Stimulated activated naive B cell treated with anti-CD40 and anti-IgM and Interleukin-4, amounts not matched to agents 10 μg/mL and 1 μg/mL and 100 μg/mL, for 72 hours (primary cell): Measurements from ENCODE around the gene SLC8A1.

Experiments
- ATAC-seq, 2 donors: fragments of 150-1000 bp; cut with Tn5 transposase; replicated peaks; 2 replicates each; pipeline ENCODE4 v1.10.0; 2021; ENCODE audit warnings: moderate library complexity in 1 of 2
- DNase-seq: peaks from one replicate; pipeline ENCODE4 v3.0.0; 2021
- H3K27ac Mint-ChIP-seq: one replicate; pipeline ENCODE4 v1.8.0; 2022; ENCODE audit warnings: mild to moderate bottlenecking, mixed read lengths
- H3K27me3 Mint-ChIP-seq, 2 donors: one replicate each; pipeline ENCODE4 v1.8.0; 2022; ENCODE audit warnings: mixed read lengths in 2 of 2
- H3K36me3 Mint-ChIP-seq, 2 donors: one replicate each; pipeline ENCODE4 v1.8.0; 2022; ENCODE audit warnings: mixed read lengths in 2 of 2, mild to moderate bottlenecking in 1 of 2
- H3K4me1 Mint-ChIP-seq, 2 donors: one replicate each; pipeline ENCODE4 v1.8.0; 2022; ENCODE audit warnings: mixed read lengths in 2 of 2, mild to moderate bottlenecking in 1 of 2
- H3K4me3 Mint-ChIP-seq, 2 donors: one replicate each; pipeline ENCODE4 v1.8.0; 2022; ENCODE audit warnings: mild to moderate bottlenecking in 2 of 2, mixed read lengths in 2 of 2, moderate library complexity in 1 of 2
- H3K9me3 Mint-ChIP-seq, 2 donors: one replicate each; pipeline ENCODE4 v1.8.0; 2022; ENCODE audit warnings: mixed read lengths in 2 of 2, mild to moderate bottlenecking in 1 of 2

SLC8A1 gene

GRCh38 chr2:40255103-40255502 lies 196.8 kb downstream of the SLC8A1 start:
- H3K36me3 Mint-ChIP-seq: no peaks in the 10 kb centered on the region
- no peak for ATAC-seq

DNA sequence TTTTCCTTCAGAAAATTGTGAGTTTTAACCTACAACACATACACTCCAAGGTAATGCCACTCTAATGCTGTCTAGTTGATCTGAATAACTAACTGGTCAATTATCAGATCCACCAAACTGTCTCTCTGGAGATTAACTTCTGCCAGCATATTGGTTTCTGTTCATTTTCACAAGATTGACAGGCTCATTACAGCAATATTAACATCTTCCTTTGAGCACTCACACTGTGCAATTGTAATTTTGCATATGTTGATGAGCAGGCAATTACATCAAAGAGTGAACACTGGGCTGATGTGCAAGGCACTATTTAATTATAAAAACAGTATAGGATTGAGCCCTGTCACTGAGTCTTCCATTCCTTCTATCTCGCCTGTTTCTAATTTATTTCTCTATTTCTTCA lies 197.3 kb downstream of the SLC8A1 start:
- ATAC-seq (no peak), DNase-seq (no peak)
- Mint-ChIP-seq H3K27me3 (no peaks in the 10 kb centered on the region), H3K36me3 (no peaks in the 10 kb centered on the region), H3K9me3 (no peaks in the 10 kb centered on the region), H3K4me3 (no peak overlapping the region), H3K4me1 (peaks cover 0 to 5% of the 10 kb centered on the region in 2 donors), H3K27ac (no peak overlapping the region)

More at GRCh38 chr2:40255103-40255502, 196.8 kb downstream of the SLC8A1 start:
- Mint-ChIP-seq H3K4me3 (no peak overlapping the region), H3K9me3 (no peaks in the 10 kb centered on the region), H3K27ac (no peak overlapping the region), H3K4me1 (peaks cover 0 to 10% of the 10 kb centered on the region in 2 donors), H3K27me3 (no peaks in the 10 kb centered on the region)
- DNase-seq: no peak

DNA sequence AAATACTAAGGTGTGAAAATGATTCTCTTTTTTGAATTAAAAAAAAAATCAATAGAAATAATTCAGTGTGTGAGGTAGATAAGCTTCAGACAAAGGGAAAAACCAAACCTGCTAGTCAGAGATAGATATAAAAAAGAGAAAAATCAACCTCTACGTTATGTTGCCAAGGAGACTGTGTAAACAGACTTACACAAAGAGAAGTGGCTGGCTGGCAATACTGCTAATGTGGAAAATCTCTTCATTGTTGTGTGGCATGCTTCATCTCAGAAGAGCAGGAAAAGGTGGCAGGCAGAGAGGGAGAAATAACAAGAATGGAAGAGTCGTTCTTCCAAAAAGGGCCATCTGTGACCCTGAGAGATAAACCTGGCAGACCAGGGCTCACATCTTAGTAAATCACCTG lies 200.8 kb downstream of the SLC8A1 start:
- ATAC-seq (no peak), DNase-seq (no peak)
- no peaks in the 10 kb centered on the region for H3K4me1 Mint-ChIP-seq
- no peak overlapping the region for H3K27ac Mint-ChIP-seq
- no peaks in the 10 kb centered on the region for H3K36me3 Mint-ChIP-seq
- H3K4me3 Mint-ChIP-seq: no peak overlapping the region
- no peaks in the 10 kb centered on the region for H3K9me3 Mint-ChIP-seq
- no peaks in the 10 kb centered on the region for H3K27me3 Mint-ChIP-seq

- no peaks in the 10 kb centered on the region for H3K36me3 Mint-ChIP-seq
- H3K4me1 Mint-ChIP-seq: peaks cover 0 to 3% of the 10 kb centered on the region in 2 donors
- no peak overlapping the region for H3K27ac Mint-ChIP-seq
- no peaks in the 10 kb centered on the region for H3K27me3 Mint-ChIP-seq
- ATAC-seq: no peak
- H3K4me3 Mint-ChIP-seq: no peak overlapping the region
- DNase-seq: no peak
- H3K9me3 Mint-ChIP-seq: no peaks in the 10 kb centered on the region
Measured at GRCh38 chr2:40249577-40249976, 202.3 kb downstream of the SLC8A1 start.

DNA sequence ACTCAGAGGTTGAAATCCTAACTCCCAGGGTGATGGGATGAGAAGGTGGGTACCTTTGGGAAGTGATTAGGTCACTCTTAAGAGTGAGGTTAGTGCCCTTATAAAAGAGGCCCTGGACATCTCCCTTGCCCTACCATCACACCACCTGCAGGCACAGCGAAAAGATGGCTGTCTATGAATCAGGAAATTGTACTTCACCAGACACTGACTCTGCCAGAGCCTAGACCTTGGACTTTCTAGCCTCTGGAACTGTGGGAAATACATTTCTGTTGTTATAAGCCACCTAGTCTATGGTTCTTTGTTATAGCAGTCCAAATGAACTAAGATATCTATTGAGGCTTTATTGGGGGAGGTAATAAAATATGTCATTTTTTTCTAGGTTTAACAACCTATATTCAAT lies 203.6 kb downstream of the SLC8A1 start:
- no peak for DNase-seq
- ATAC-seq: no peak
- H3K4me1 Mint-ChIP-seq: peaks cover 0 to 5% of the 10 kb centered on the region in 2 donors
- no peaks in the 10 kb centered on the region for H3K36me3 Mint-ChIP-seq
- H3K27me3 Mint-ChIP-seq: no peaks in the 10 kb centered on the region
- no peak overlapping the region for H3K27ac Mint-ChIP-seq
- H3K4me3 Mint-ChIP-seq: no peak overlapping the region
- H3K9me3 Mint-ChIP-seq: no peaks in the 10 kb centered on the region

DNA sequence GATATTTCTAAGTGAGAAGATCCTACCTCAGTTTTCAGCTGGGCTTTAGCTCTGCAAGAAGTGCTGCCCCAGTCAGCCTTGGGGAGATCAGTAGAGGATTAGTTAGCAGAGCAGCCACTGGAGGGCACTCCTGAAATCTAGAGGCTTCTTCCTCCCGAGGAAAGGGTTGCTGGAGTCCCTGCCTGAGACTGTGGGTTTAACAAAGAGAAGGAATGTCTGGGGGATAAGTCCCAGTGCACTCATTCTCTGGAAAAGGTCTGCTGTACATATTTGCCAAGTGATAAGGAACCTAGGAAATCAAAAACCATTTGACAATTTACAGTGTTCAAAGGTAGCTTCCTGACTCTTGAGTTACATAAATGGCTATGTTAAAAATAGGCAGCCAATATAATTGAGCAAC lies 207.2 kb downstream of the SLC8A1 start:
- DNase-seq: peak; percentile 3
- H3K27me3 Mint-ChIP-seq: no peaks in the 10 kb centered on the region
- peaks cover 0 to 5% of the 10 kb centered on the region in 2 donors for H3K4me1 Mint-ChIP-seq
- no peak overlapping the region for H3K27ac Mint-ChIP-seq
- no peaks in the 10 kb centered on the region for H3K9me3 Mint-ChIP-seq
- no peak overlapping the region for H3K4me3 Mint-ChIP-seq
- no peaks in the 10 kb centered on the region for H3K36me3 Mint-ChIP-seq
- ATAC-seq: peak; percentile 68 to 69

DNA sequence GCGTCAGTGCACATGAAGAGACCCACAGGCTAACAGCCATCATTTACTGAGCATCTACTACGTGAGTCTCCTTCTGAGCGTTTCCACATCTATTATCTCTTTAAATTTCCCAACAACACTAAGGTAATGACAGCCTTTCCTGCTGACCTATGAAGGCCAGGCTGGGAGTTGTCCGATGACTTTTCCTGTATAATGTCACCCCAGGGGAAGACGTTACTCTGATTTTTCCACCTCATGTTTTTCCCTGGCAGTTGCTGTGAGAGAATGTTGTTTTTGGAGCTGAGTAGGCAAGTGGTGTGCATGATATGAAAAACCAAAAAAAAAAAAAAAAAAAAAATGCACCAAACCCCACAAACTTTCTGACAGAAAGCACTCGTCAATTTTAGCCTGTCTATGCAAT lies 207.6 kb downstream of the SLC8A1 start:
- Mint-ChIP-seq H3K9me3 (no peaks in the 10 kb centered on the region), H3K36me3 (no peaks in the 10 kb centered on the region), H3K27ac (no peak overlapping the region), H3K4me1 (peaks cover 0 to 5% of the 10 kb centered on the region in 2 donors), H3K4me3 (no peak overlapping the region), H3K27me3 (no peaks in the 10 kb centered on the region)
- DNase-seq (no peak), ATAC-seq (no peak)

DNA sequence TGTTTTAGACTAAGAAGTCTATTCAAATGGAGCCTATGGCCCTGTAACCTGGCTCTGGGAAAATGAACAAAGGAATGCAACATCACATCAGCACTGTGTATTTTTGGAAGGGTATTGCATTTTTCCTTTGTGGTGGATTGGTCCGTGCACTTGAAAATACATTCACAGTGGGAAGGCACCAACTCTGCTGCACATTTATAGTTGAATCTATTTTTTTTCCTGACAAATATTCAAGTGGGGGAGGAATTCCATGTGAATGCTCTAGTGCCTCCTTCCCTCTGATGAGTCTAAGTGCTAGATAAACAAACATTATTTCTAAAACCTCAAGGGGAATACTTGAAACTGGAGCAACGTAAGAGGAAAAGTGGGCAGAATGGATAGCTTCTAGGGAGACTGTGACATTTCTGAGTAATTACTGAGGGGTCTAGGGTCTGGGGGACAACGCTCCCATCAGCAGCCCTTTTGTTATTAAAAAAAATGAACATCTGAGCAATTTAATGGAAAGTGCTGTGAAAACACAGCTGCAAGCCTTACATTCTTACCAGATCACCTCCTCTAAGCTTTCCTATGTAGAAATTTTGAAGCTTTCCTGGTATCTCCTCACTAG lies 208.2 kb downstream of the SLC8A1 start:
- Mint-ChIP-seq H3K36me3 (no peaks in the 10 kb centered on the region), H3K4me1 (peaks cover 0 to 5% of the 10 kb centered on the region in 2 donors), H3K27me3 (no peaks in the 10 kb centered on the region), H3K9me3 (no peaks in the 10 kb centered on the region), H3K27ac (no peak overlapping the region), H3K4me3 (no peak overlapping the region)
- ATAC-seq (no peak), DNase-seq (no peak)

DNA sequence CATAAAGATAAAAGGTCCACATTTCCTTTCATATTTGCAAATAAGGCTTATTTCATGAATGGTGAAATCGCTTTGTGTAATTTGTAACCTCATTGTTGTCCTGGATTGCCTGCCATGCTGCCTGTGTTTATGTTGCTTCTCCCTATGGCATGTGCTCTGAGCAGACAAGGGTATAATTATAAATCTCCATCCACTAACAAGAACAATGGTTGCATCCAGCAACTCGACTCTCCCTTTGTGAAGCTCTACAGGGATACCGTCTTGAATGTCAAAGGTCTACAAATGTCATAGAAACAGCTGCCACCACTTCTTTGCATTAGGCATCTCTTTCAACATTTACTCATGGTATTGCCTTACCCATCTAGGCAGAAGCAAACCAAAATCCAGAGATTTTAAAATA lies 209.6 kb downstream of the SLC8A1 start:
- ATAC-seq: no peak
- DNase-seq: no peak
- Mint-ChIP-seq H3K9me3 (no peaks in the 10 kb centered on the region), H3K27me3 (no peaks in the 10 kb centered on the region), H3K4me3 (no peak overlapping the region), H3K4me1 (peaks cover 0 to 5% of the 10 kb centered on the region in 2 donors), H3K27ac (no peak overlapping the region), H3K36me3 (no peaks in the 10 kb centered on the region)

DNA sequence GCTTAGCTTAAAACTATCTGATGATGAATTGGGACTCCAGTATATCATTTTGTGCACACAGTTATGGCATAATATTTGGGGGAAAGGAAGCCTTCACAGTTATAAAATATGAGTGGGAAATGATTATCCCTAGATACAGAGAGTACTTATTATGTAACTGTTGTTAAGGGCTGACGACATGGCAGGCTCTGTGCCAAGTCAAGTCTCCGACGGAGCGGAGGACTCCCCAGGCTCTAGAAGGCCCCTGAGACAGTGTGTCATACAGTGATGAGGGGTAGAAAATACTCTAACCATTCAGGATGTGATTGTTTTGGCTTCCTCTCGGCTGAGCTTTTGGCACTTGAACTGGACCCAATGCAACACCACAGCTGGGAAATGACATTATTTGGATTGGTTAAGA lies 211.8 kb downstream of the SLC8A1 start:
- Mint-ChIP-seq H3K27ac (no peak overlapping the region), H3K9me3 (peaks cover 0 to 1% of the 10 kb centered on the region in 2 donors), H3K36me3 (no peaks in the 10 kb centered on the region), H3K27me3 (no peaks in the 10 kb centered on the region), H3K4me1 (peaks cover 0 to 5% of the 10 kb centered on the region in 2 donors), H3K4me3 (no peak overlapping the region)
- ATAC-seq (no peak), DNase-seq (no peak)

GRCh38 chr2:40230707-40231432 lies 221.0 kb downstream of the SLC8A1 start:
- Mint-ChIP-seq H3K27me3 (no peaks in the 10 kb centered on the region), H3K4me3 (no peak overlapping the region)

GRCh38 chr2:40230186-40230585 lies 221.7 kb downstream of the SLC8A1 start:
- ATAC-seq: no peak
- H3K27ac Mint-ChIP-seq: no peak overlapping the region
- no peaks in the 10 kb centered on the region for H3K36me3 Mint-ChIP-seq
- no peaks in the 10 kb centered on the region for H3K27me3 Mint-ChIP-seq
- H3K4me3 Mint-ChIP-seq: no peak overlapping the region
- H3K4me1 Mint-ChIP-seq: no peaks in the 10 kb centered on the region
- no peak for DNase-seq
- peaks cover 0 to 1% of the 10 kb centered on the region in 2 donors for H3K9me3 Mint-ChIP-seq

More at GRCh38 chr2:40230707-40231432, 221.0 kb downstream of the SLC8A1 start:
- Mint-ChIP-seq H3K4me1 (no peaks in the 10 kb centered on the region), H3K9me3 (peaks cover 0 to 1% of the 10 kb centered on the region in 2 donors), H3K36me3 (no peaks in the 10 kb centered on the region), H3K27ac (no peak overlapping the region)
- DNase-seq (no peak), ATAC-seq (no peak)

DNA sequence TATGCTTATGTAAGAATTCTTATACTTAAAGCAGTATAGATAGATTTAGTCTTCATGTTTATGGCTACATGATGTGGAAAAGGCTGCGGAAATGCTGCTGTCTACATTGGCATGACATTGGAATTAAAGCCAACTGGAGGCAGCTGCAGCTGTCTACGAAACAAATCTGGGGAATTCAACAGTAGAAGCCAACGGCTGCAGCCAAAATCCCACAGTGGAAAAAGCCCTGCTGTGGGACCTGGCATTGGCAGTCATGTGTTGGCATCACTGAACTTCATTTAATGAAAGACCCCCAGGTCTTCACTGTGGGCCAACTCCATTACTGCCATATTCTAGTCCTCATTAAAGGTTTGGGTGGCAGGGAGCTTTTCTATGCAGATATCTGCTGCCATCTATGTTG lies 223.6 kb downstream of the SLC8A1 start:
- peaks cover 0 to 4% of the 10 kb centered on the region in 2 donors for H3K4me1 Mint-ChIP-seq
- DNase-seq: no peak
- H3K9me3 Mint-ChIP-seq: peaks cover 0 to 1% of the 10 kb centered on the region in 2 donors
- H3K36me3 Mint-ChIP-seq: no peaks in the 10 kb centered on the region
- H3K27ac Mint-ChIP-seq: no peak overlapping the region
- no peaks in the 10 kb centered on the region for H3K27me3 Mint-ChIP-seq
- ATAC-seq: no peak
- H3K4me3 Mint-ChIP-seq: no peak overlapping the region

DNA sequence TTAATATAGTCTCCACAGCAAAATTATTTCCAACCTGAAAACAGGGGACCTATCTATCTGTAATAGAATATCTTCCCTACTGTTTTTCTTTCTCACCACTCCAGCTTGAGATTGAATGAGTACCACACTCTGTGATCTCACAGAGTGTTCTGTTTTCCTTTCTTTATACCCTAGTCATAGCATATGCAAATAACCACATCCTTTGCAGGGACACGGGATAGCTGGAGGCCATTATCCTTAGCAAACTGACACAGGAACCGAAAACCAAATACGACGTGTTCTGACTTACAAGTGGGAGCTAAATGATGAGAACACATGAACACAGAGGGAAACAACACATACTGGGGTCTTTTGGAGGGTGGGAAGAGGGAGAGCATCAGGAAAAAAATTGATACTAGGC lies 224.7 kb downstream of the SLC8A1 start:
- no peaks in the 10 kb centered on the region for H3K36me3 Mint-ChIP-seq
- ATAC-seq (no peak), DNase-seq (no peak)
- no peaks in the 10 kb centered on the region for H3K27me3 Mint-ChIP-seq
- H3K27ac Mint-ChIP-seq: no peak overlapping the region
- H3K4me1 Mint-ChIP-seq: peaks cover 0 to 4% of the 10 kb centered on the region in 2 donors
- H3K9me3 Mint-ChIP-seq: peaks cover 0 to under 1% of the 10 kb centered on the region in 2 donors
- H3K4me3 Mint-ChIP-seq: no peak overlapping the region

DNA sequence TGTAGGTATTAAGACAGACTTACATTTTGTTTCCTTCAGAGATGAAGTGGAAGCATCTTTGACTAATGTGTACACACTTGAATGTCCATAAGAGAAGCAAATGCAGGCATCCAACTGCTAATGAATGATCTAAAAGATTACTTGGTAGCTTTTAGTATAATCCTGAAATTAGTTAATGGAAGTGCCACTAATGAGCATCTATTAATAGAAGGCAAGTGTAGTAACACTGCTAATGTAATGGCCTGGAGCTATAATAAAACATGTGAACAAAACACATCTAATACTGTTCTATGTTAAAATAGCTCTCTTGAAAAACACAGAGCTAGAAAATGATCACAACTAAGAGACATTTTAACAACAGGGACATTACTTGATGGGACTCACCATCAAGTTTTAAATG lies 225.3 kb downstream of the SLC8A1 start:
- H3K27me3 Mint-ChIP-seq: no peaks in the 10 kb centered on the region
- H3K9me3 Mint-ChIP-seq: peaks cover 0 to 2% of the 10 kb centered on the region in 2 donors
- H3K27ac Mint-ChIP-seq: no peak overlapping the region
- peaks cover 0 to 4% of the 10 kb centered on the region in 2 donors for H3K4me1 Mint-ChIP-seq
- ATAC-seq: no peak
- H3K36me3 Mint-ChIP-seq: no peaks in the 10 kb centered on the region
- no peak for DNase-seq
- H3K4me3 Mint-ChIP-seq: no peak overlapping the region
